T1000 (cell line): ENCODE data around the gene CDC5L.
"Not testable (repeated sequence)": the region's sequence is repeated elsewhere in the genome, so short reads cannot be mapped to it uniquely, and the experiment has no call there.

Experiments
- DNase-seq: peaks from one replicate; lab custom pipeline; 2025; ENCODE audit warnings: mixed read lengths; lab: John Stamatoyannopoulos, UW

The CDC5L gene

DNA sequence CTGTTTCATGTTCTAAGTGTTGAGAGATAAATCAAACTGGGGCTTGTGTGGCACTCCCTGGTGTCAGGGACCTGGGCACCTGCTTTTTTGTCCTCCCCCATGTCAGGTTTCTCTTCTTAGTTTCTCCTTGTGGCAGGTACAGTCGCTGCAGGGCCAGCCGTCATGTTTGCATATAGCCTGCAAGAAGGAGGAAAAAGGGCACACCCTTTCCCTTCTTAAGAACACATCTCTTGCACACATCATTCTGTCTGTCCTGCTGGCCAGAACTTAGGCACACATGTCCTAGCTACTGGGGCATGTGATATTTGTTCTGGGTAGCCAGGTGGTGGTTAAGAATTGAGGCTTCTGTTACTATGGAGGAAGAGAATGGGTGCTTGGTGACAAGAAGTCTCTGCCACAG, 27.9 kb downstream of the CDC5L start:
- no peak for DNase-seq

DNA sequence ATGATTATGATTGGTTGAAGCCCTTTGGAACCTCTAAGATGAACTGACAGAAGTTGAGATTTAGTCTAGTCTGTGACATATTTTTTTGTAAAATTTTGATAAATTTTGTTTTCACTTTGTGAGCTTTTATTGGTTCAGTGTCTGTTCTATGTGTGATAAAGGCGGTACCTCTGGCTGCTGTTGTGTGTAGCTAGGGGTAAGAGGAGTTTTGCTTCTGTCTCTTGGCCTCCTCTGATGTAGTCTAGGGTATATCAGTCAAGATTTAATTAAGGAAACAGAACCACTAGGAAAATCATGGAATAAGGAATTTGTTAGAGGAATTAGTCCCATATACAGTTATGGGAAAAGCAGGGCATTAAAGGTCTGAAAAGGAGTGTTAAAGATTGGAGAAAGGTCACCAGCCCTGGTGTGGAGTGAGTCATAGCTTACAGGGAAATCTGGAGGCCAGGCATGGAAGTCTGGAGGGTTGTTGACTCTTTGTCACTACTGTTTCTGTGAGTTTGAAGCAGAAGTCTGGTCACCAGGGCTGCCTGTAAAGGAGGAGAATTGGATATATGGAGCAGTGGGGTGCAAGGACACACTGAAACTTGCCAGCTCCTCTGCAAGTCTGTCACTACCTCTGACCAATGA, 28.5 kb downstream of the CDC5L start:
- DNase-seq: no peak

DNA sequence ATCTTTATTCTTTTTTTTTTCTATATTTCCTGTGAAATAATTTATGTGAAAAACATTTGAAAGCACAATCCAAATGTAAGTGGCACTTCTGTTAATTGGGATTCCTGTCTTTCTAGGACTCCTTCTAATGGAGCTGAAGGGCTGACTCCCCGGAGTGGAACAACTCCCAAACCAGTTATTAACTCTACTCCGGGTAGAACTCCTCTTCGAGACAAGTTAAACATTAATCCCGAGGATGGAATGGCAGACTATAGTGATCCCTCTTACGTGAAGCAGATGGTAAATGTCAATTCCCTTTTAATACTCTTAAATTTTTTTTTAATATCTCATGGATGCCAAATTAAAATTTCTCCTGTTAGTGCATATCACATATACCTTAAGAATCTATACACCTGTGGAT, 35.0 kb downstream of the CDC5L start:
- DNase-seq: no peak

DNA sequence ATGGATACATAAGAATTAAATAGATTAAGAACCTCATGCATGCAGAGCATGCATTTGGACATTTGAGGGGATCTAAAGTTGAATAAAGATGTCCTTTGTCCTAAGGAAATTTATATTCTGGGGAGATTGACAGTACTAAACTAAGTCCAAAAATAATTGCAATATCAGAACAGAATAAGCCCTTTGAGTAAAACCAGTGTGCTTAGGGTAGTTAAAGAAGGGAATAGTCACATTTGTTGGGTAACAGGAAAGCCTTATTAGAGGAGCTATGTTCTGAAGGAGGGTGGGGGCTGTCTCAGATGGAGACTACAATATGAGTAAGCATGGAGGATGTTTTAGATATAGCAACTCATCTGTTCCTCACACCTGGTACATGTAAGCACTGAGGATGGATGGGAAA, 35.8 kb downstream of the CDC5L start:
- no peak for DNase-seq

DNA sequence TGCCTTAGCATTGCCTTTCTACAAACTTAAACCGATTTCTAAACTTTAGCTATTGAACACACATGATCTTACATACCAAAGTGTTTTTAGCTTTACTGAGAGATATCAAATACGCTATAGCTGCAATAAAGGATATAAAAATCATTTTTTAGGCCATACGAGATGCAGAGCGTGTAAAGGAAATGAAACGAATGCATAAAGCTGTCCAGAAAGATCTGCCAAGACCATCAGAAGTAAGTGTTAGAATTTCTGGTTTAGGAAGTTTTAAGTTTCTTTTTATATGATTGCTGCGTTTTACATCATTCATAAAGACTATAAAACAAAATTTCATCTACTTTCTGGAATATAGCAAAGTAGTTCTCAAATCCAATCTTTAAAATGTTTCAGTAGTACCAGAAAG, 38.4 kb downstream of the CDC5L start:
- DNase-seq: no peak

DNA sequence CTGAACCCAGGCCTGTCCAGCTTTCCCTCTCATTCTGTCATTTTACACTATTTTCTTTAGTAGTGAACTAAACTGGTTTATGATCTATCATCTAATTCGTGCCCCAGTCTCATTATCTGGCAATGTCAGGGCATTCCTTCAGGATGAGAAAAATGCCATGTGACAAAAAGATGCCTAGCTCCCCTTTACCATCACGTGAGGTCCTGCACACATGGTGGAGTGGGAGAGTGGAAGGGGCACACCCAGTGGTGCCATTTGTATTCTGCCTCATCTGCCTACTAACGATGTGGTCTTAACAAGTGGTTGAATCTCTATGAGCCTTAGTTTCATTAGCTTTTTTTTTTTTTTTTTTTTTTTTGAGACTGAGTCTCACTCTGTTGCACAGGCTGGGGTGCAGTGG, 41.2 kb downstream of the CDC5L start:
- no peak for DNase-seq

DNA sequence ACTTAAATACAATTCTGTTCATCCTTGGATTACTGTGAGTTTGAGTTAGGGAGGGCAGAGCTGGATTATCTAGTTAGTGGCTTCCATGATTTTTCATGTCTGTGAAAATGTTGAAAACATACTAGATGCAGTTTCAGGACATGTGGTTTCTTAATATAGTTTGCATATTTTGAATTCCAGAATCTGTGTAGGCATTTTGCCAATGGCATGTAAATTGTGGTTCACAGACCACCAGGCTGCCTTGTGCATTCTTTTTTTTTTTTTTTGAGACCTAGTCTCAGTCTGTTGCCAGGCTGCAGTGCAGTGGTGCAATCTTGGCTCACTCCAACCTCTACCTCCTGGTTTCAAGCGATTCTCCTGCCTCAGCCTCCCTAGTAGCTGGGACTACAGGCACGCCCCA, 42.8 kb downstream of the CDC5L start:
- DNase-seq: no peak

DNA sequence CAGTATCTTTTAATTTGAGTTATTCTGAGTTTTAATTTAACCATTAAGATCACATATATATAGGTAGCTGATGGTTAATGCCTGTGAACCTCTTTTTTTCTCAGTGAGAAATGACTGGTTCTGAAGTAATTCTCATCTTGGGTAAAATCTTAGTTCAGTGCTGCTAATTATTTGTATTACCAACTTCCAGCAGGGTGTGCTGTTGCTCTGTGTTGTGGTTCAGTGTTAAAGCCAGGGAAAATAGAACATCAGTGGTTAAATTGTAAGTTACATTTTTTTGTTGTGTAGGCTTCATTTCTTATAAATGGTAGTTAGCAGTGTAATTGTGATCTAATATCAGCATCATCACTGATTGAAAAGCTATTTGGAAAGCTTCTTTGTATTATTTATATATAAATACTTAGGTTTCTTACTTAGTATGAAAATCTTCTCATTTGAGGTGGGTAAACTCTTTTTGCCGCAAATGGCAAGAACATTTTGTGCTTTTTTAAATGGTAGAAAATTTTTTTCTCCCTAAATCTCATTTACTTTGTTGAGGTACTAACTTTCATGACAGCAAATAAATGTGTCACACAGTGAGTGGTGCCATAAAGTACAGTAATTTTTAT, 43.7 kb downstream of the CDC5L start:
- DNase-seq: peak; percentile 8

DNA sequence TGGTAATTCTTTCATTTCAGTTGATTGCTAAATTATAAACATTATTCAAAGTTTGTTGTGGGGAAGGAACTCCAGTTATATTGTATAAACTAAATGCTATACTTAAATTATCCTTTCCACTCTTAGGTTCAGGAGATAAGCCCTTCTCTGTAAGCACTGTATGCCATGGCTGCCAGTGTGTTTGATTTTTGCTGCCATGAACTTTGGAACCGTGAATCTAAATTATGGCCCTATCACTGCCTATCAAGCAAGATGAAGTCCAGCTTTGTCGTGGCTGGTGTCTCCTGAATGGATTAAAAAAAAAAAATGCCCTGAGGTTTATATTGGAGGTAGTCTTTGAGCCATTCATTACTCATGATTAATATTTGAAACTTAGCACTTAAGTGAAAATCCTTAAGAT, 44.7 kb downstream of the CDC5L start:
- DNase-seq: no peak

DNA sequence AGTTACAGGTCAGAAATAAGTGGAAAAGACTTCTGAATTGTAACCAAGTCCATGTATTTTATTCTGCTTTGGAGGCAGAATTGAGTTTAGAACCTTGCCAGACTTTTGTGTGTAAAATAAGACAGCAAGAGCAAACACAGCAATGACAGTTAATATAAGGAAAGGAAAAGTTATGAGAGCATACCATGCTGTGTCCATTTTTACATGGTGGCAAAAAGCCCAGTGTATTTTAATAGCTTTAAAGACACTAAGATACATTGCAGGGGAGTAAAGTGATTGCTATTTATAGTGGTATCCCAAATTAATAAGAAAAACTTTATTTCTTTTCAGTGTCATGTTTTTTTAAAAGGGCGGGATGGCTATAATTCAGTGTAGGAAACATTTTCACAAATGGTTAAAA, 45.2 kb downstream of the CDC5L start:
- no peak for DNase-seq

DNA sequence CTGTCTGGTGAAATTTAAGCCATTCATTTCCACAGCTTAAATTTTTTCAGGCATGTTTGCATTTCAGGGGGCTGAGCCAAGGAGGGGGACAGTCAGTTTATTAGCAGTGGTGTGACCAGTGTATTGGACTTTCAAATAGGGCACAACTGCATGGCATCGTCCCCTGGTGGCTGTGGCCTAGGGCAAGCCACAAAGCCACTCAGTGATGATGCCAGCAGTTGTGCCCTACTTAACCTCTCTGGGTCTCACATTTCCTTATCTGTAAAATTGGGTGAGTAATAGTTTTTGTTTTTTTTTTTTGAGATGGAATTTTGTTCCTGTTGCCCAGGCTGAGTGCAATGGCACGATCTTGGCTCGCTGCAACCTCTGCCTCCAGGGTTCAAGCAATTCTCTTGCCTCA, 48.0 kb downstream of the CDC5L start:
- DNase-seq: no peak

DNA sequence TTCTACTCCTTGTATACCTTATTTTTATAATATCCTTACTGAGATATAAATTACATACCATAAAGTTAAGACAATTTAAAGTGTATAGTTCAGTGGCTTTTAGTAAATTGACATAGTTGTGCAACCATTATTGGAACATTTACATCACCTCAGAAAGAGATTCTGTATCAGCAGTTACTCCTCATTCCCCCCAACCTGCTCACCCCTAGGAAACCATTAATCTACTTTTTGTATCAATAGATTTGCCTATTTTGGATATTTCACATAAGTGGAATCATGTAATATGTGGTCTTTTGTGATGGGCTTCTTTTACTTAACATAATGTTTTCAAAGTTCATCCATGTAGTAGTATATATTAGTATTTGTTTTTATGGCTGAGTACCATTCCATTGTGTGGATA, 51.3 kb downstream of the CDC5L start:
- DNase-seq: no peak

DNA sequence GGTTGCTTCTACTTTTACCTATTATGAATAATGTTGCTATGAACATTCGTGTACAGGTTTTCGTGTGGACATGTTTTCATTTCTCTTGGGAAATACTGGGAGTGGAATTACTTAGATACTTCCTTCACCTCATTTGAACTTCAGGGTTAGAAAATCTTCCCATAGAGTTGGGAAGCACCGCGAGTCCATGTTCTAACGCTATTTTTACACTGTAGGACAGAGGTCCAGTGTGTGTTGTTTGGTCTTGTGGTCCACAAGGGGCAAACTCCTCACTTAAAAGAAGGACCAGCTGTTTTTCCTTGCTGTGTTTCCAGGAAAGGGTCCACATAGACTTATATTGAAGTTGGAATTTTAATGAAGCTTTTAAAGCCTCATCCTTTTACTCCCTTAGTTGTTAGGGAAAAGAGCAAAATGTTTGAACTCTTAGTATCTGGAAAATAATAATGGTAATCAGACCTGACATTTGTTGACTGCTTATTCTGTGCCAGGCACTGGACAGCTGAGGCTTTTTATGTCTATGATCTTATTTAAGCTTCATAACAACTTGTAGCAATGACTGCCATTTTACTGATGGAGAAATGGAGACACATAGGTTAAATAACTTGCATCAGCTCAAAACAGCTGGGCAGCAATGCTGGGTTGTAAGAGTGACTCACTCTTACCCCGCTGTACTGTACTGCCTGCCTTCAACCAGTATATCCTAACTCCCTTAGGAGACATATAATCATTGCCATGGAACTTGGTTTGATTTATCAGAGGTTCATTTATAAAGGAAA, 52.0 kb downstream of the CDC5L start:
- no peak for DNase-seq

DNA sequence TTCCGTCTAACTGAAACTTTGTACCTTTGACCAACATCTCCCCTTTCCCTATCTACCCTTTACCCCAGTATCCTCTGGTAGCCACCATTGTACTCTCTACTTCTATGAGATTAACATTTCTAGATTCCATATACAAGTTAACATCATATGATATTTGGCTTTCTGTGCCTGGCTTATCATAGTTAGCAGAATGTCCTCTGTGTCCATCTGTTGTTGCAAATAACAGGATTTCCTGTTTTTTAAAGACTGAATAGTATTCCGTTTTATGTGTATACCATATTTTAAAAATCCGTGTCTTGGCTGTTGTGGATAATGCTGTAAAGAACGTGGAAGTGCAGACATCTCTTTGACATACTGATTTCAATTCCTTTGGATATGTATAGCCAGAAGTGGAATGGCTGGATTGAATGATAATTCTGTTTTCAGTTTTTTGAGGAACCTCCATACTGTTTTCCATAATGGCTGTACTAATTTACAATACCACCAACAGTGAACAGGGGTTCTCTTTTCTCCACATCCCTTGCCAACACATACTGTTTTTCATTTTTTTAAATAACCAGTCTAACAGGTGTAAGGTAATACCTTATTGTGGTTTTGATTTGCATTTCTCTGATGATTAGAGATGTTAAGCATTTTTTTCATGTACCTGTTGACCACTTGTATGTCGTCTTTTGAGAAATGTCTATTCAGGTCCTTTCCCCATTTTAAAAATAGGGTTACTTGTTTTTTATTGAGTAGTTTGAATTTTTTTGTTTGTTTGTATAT, 53.8 kb downstream of the CDC5L start:
- no peak for DNase-seq

DNA sequence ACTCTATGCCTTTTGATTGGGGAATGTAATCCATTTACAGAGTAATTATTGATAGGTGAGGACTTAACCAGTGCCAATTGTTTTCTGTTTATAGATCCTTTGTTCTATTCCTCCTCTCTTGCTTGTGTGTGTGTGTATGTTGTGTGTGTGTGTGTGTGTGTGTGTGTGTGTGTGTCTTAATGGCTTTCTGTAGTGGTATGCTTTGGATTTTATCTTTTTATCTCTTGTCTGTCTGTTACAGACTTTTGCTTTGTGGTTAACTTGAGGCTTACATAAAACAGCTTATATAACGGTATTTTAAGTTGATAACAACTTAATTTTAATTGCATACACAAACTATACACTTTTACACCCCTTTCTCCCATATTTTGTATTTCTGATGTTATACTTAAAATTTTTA, 54.7 kb downstream of the CDC5L start:
- DNase-seq: no peak

DNA sequence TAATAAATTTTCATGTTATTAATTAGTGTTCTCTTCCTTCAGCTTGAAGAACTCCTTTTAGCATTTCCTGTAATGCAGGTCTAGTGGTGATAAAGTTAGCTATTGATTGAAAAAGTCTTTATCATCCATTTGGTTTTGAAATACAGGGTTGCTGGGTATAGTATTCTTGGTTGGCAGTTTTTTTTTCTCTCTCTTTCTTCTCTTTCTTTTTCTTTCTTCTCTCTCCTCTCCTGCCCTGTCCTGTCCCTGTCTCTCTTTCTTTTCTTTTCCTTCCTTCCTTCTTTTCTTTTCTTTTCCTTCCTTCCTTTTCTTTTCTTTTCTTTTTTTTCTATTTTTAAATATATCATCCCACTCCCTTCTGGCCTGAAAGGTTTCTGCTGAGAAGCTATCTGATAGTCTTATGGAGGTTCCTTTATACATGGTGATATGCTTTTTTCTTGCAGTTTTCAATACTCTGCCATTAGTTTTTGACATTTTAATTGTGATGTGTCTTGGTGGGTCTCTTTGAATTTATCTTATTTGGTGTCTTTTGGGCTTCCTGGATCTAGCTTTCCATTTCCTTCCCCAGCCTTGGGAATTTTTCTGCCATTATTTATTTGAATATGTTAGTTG, 55.4 kb downstream of the CDC5L start:
- no peak for DNase-seq

DNA sequence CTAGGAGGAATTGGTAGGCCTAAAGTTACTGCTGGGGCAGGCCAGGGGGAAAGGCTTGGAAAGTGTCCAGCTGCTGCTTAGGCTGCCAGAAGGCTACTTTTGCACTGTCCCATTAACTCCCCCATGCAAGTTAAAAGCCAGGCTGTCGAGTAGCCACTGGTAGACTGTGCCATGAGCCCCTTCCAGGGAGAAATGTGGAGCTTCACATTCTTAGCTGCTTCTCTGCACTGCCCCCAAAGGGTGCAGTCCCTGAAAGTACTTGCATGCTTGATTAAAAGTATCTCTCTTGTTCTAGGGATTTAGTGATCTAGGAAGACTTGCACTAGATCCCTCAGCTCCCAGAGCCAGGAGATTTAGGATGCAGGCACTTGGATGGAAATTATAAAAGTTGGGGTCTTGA, 57.3 kb downstream of the CDC5L start:
- DNase-seq: no peak

DNA sequence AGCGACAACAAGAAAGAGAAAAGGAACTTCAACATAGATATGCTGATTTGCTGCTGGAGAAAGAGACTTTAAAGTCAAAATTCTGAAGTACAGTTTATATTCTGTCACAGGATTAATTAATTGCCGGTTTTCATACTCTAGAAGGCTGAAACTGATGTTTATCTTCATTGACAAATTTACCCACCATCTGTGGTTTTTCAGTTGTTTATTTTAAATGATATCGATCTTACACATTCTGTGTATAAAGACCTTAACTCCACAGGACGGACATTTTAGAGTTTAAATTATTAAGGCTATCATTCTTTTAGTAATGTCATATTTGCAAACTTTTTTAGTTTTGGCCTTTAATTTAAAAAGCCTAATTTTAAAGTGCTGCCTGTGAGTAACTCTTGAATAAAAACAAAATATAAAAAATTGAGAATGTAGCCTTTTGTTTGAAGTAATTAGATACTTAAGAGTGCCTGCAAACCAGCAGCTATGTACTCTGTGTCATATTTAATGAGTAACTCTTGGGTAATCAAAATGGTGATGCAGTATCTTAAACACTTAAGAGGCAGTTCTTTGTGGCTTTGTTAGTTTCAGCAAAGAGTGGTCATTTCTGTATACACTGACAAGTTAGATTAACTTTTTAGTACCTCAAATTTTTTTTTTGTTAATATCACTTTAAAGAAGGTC, 59.3 kb downstream of the CDC5L start:
- DNase-seq: no peak

DNA sequence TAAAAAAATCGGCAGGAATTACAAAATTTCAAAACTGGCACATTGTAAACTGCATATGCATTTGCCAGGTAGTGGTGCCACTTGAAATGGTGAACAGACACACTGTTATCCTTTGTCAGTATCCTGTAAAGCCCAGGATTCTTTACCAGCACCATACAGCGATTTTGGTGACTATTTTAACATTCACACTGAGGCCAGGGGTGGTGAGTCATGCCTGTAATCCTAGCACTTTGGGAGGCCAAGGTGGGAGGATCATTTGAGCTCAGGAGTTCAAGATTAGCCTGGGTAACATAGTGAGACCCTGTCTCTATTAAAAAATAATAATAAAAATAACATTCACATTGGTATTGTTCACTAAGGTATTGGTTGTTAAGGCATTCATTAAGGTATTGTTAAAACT, 61.7 kb downstream of the CDC5L start:
- not testable (repeated sequence) for DNase-seq

DNA sequence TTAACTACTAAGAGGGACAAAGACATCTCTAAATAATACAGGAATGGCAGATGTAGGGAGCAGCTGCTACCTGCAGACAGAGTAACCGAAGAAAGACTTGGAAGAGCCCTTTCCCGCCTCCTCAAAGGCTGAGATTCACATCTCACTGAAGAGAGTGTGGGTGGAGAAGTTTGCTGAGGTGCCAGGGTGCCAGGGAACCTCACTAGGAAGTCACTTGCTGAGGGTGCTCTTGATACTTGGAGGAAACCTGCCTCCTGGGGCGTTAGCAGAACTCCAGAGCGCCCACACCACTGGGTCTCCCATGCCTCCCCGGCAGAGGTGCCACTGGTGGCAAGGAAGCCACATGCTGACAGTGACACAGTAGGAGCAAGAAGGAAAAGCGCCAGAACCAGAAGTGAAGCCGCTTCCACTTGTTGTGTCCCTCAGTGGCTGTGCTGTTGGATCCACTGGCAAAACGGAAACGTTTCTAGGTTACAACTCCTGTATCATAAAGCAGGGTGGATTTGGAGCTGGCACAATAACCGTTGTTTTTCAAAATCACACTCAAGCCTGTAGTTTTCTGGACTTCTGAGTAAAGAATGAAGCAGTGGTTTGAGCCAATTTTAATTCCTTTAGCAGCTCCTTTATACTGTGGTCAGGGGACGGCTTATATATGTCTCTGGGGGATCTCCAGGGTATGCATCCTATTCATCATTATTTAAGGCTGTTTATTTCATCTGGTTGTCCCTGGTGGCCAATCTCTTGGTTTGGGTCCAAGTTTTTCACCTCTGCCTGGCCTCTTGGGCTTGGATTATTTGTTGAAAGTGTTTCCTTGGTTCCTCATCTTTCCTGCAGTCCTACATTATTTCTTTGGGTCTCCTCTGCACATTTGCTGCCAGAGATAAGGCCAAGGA, 64.5 kb downstream of the CDC5L start:
- DNase-seq: peak; percentile 23

DNA sequence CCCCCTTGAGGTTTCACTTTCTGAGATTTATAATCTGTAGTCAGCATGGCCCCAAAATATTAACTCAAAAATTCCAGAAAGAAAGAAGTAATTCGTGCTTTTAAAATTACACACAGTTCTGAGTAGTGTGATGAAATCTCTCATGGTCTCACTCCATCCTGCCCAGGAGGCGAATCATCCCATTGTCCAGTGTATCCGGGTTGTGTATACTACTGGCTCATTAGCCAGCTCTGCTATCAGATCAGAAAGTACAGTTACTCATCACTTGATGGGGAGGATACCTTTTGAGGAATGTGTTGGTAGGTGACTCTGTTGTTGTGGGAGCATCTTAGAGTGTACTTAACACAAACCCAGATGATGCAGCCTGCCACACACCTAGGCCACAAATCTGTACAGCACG, 65.2 kb downstream of the CDC5L start:
- DNase-seq: no peak
